HUES6 (cell line): ENCODE measurements around the gene PRDM16.

ENCODE experiments used
- H3K27ac ChIP-seq: 2 replicates; pipeline ENCODE4 v1.7.0; 2013; ENCODE audit warnings: low read depth, mild to moderate bottlenecking, low read length, inconsistent platforms
- H3K27me3 ChIP-seq: 2 replicates; pipeline ENCODE4 v1.6.1; 2013; ENCODE audit warnings: low read length; ENCODE audit not compliant: control insufficient read depth, insufficient read depth
- H3K36me3 ChIP-seq: 2 replicates; pipeline ENCODE4 v1.6.1; 2013; ENCODE audit warnings: low read length; ENCODE audit not compliant: control insufficient read depth, insufficient read depth
- H3K4me1 ChIP-seq: 2 replicates; pipeline ENCODE4 v1.6.1; 2013; ENCODE audit warnings: low read length; ENCODE audit not compliant: control insufficient read depth, insufficient read depth
- H3K4me3 ChIP-seq: 2 replicates; pipeline ENCODE4 v1.5.1; 2013; ENCODE audit warnings: low read depth, low read length
- H3K9ac ChIP-seq: one replicate; pipeline ENCODE4 v1.6.1; 2013; ENCODE audit warnings: mild to moderate bottlenecking, low read length
- H3K9me3 ChIP-seq: 2 replicates; pipeline ENCODE4 v1.6.1; 2013; ENCODE audit warnings: low read depth, low read length; ENCODE audit not compliant: control insufficient read depth, insufficient read depth

The PRDM16 gene

DNA sequence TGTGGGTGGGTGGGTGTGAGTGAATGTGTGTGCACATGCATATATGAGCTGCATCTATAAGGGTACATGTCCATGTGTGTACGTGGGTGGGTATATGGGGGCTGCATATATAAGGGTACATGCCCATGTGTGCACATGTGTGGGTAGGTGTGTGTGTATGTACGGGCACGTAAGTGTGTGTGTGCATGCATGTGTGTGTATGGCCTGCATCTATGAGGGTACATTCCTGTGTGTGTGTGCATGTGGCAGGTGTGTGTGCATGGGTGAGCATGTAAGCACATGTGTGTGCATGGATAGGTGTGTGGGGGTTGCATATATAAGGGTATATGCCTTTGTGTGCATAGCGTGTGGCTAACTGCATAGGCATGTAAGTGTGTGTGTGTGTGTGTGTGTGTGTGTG lies 204.4 kb downstream of the PRDM16 start:
- H3K4me3 ChIP-seq: no peak overlapping the region
- no peak overlapping the region for H3K27ac ChIP-seq
- H3K27me3 ChIP-seq: peaks cover 15% of the 10 kb centered on the region; the same call in 1 of the 2 replicates
- no peaks in the 10 kb centered on the region for H3K9me3 ChIP-seq
- no peaks in the 10 kb centered on the region for H3K36me3 ChIP-seq
- no peak overlapping the region for H3K9ac ChIP-seq
- H3K4me1 ChIP-seq: no peaks in the 10 kb centered on the region

DNA sequence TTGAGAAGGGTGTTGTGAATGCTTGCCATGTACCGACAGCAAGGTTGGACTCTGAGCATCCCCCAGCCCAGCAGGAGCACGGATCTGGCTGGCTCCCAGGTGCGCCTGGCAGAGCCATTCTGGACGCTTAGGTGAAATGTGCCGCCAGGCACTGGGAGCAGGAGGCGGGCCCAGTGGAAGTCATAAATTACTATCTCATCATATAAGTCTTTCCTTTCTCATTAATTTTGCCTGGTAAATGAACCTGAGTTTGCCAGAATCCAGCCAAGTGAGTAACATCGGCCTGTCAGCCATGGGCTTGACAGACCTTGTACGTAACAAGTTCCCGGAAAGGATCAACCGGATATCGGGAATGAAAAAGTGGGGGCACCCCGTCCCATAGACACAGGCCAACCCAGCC lies 206.0 kb downstream of the PRDM16 start:
- no peaks in the 10 kb centered on the region for H3K4me1 ChIP-seq
- no peak overlapping the region for H3K9ac ChIP-seq
- no peaks in the 10 kb centered on the region for H3K9me3 ChIP-seq
- H3K27ac ChIP-seq: no peak overlapping the region
- peaks cover 5% of the 10 kb centered on the region; the same call in 1 of the 2 replicates for H3K27me3 ChIP-seq
- H3K4me3 ChIP-seq: no peak overlapping the region
- H3K36me3 ChIP-seq: no peaks in the 10 kb centered on the region

DNA sequence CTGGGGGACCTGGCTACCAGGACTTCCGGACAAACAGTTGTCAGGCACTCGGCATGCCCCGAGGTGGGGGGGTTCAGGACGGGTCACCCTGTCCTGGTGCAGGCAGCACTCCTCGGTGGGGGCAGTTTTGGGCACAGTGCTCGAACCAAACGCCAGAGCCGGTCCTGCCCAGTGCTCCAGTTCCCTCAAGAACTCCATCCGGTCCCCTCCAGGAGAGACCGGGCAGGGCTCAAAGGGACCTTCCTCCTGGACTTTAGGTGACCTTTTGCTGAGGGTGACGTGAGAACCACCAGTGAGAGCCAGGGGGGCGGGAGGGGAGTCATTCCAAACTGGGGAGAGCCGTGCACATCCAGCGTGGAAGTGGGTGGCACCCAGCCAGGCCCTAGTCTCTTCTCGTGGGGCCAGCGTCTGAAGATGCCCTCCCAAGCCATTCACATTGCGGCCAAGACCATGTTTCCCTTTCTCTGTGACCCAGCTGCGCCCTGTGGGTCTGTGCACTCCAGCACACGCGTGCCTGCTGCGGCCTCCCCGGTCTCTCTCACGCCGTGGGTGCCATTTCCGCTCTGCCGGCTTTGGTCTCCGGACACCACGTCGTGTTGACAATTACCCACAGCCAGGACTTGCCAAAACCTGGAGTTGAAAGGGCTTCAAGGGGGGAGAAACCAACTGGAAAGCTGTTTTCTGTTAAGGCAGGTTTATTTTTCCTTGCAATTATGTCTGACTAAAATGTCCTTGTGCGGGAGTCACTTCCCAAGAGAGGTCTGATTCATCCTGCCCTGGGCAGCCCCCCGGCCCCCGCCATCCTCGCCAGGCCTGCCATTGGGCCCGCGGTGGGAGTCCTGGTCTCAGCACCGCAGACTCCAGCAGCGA lies 206.7 kb downstream of the PRDM16 start:
- Histone ChIP-seq H3K4me3 (no peak overlapping the region), H3K27ac (no peak overlapping the region), H3K36me3 (no peaks in the 10 kb centered on the region), H3K27me3 (no peaks in the 10 kb centered on the region; the same call in 1 of the 2 replicates), H3K9me3 (no peaks in the 10 kb centered on the region), H3K4me1 (no peaks in the 10 kb centered on the region), H3K9ac (no peak overlapping the region)

DNA sequence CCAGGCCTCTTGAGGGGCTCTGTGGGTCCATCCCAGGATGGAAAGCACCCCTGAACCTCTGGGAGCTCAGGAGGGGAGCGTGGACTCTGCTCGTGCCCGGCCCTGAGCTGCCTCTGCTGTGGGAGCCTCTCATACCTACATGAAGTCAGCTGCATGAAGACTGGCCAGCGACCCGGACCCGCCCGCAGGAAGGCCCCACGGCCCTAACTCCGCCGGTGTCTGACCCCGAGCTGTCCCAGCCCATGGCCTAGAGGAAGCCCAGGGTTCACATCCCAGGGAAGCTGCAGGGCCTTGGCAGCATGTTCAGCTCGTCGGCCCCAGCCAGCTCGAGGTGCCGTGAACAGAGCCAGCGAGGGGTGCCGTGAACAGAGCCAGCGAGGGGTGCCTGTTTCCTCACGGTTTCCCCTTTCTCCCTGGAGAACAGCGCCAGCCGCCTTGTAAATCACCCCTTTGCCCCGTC lies 207.4 kb downstream of the PRDM16 start:
- Histone ChIP-seq H3K27me3 (no peaks in the 10 kb centered on the region), H3K4me3 (no peak overlapping the region), H3K36me3 (no peaks in the 10 kb centered on the region), H3K9me3 (no peaks in the 10 kb centered on the region), H3K4me1 (no peaks in the 10 kb centered on the region), H3K27ac (no peak overlapping the region), H3K9ac (no peak overlapping the region)

DNA sequence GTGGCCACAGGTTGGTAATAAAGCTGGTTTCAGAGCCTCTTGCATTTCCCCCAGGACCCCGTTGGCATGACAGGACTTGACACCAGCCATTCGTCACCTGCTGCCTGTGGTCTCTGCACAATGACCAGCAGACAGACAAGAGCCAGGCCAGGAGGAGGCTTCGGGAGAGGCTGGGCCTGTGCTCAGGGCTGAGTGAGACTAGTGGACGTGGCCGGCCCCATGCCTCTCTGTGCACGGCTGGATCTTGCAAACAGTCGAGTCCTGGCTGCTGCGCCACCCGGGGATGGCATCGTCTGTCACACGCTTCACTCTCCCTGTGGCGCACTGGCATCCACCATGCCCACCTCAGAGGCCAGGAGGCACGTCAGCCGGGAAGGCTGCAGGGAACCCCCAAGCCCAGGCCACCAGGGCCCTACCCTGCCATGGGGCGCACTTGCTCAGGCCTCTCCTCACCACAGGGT lies 208.0 kb downstream of the PRDM16 start:
- Histone ChIP-seq H3K4me3 (no peak overlapping the region), H3K4me1 (no peaks in the 10 kb centered on the region), H3K36me3 (no peaks in the 10 kb centered on the region), H3K9me3 (no peaks in the 10 kb centered on the region), H3K27ac (no peak overlapping the region), H3K9ac (no peak overlapping the region), H3K27me3 (no peaks in the 10 kb centered on the region)

DNA sequence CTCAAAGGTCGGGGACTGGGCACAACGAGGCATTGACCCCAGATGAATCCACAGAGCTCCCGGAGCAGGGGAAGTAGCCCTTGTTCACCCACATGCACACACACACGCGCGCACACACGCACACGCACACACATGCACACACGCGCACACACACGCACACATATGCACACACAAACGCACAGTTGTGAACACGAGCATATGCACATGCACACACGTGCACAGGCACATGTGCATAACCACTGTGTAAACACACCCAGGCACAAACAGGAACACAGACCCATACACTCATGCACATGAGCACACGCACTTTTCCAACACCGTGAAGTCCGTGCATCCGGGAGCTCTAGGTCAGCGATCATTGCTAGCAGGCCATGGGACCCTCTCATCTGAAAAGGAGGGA lies 208.6 kb downstream of the PRDM16 start:
- 0 out of 2 replicates have a peak, but pooled peaks cover 1% of the 10 kb centered on the region for H3K27me3 ChIP-seq
- no peaks in the 10 kb centered on the region for H3K36me3 ChIP-seq

DNA sequence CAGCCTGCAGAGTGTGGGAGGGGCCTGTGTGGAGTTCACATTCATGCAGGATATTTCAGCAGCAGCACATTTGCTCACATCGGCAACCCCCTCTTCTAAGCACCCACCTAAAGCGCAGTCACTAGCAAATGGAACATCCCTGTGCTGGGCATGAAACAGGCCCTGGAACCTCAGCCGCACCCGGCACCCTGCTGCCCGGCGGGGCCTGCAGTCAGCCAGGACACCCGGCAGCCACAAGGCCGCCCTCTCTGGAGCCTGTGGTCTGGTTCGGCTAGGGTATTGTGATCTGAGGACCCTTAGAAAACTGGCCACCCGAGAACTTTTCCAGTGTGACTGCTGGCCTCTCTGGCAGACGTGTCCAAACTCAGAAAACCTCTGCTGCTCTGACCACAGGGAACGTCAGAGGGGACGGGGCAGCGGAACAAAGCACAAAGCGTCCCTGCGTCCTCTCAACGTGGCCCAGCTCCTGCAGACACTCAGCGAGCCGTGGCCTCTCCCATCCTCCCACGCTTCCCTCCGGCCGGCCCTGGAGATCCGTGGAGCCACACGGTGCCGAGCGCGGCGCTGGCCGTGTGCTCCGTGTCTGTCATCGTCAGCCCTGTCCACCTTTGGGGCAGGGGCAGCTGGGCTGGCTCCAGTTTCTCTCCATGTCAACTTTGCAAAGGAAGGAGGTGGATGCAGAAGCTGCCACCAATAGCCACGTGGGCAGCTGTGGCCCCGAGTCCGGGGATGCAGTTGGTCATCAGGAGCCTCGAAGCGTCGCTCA lies 209.6 kb downstream of the PRDM16 start:
- Histone ChIP-seq H3K27me3 (peaks cover 2% of the 10 kb centered on the region; the same call in 1 of the 2 replicates), H3K4me1 (no peaks in the 10 kb centered on the region), H3K9me3 (no peaks in the 10 kb centered on the region), H3K27ac (no peak overlapping the region), H3K9ac (no peak overlapping the region), H3K4me3 (no peak overlapping the region), H3K36me3 (no peaks in the 10 kb centered on the region)

More for the DNA sequence above, 208.6 kb downstream of the PRDM16 start:
- H3K9me3 ChIP-seq: no peaks in the 10 kb centered on the region
- H3K4me1 ChIP-seq: no peaks in the 10 kb centered on the region
- H3K4me3 ChIP-seq: no peak overlapping the region
- no peak overlapping the region for H3K27ac ChIP-seq
- no peak overlapping the region for H3K9ac ChIP-seq

DNA sequence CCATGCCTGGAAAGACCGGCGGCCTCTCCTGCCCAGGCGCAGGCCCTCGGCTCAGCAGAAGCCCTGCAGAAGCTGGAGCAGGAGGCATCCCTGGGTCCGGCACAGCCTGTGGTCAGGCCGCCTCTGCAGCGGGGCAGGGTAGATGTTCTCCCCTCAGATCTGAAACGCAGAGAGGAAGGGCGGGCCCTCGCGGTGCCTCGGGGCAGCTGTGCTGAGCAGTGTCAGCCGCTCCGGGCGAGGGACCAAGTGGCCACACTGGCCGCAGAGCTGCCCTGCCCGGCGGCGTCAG lies 210.1 kb downstream of the PRDM16 start:
- H3K4me1 ChIP-seq: no peaks in the 10 kb centered on the region
- no peak overlapping the region for H3K4me3 ChIP-seq
- H3K27ac ChIP-seq: no peak overlapping the region
- no peaks in the 10 kb centered on the region for H3K9me3 ChIP-seq
- peaks cover 2% of the 10 kb centered on the region; the same call in 1 of the 2 replicates for H3K27me3 ChIP-seq
- H3K9ac ChIP-seq: no peak overlapping the region
- H3K36me3 ChIP-seq: no peaks in the 10 kb centered on the region

DNA sequence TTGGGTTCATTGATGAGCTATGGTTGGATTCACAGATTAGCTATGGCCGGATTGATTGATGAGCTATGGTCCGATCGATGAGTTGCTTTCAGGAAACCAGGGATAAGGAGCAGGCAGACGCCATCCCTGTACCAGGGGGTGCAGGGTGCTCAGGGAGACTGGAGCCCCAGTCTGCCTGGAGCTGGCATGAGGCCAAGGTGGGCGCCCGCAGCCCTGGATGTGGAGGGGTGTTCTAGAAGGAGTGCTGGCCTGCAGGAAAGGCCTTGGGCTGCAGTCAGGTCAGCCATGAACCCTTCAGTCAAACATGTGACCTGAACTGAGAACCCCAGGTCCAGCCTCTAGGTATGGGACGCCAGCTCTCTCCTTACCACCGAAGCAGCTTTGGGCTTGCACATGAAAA lies 212.7 kb downstream of the PRDM16 start:
- peaks cover 2% of the 10 kb centered on the region; the same call in 1 of the 2 replicates for H3K27me3 ChIP-seq
- H3K27ac ChIP-seq: no peak overlapping the region
- H3K4me1 ChIP-seq: peaks cover 3% of the 10 kb centered on the region; the same call in 1 of the 2 replicates
- H3K36me3 ChIP-seq: no peaks in the 10 kb centered on the region
- H3K4me3 ChIP-seq: no peak overlapping the region
- H3K9ac ChIP-seq: no peak overlapping the region
- no peaks in the 10 kb centered on the region for H3K9me3 ChIP-seq

DNA sequence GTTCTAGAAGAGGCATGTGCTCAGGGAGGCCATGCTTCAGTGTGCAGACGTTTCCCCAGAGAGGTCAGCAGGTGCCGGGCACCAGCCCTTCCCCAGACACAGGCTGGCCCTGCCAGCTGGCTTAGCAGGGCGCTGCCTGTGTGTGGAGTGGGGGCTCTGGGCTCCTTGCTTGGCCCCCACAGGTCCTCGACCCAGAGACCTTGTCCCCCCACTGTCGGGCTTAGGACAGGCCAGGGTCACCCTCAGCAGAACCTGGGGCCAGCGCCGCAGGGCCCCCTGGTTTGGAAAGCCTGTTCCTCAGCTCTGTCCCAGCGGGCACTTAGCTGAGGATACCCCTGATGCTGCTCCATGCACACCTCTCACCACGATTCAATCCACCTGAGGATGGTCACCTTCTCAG lies 213.2 kb downstream of the PRDM16 start:
- no peak overlapping the region for H3K4me3 ChIP-seq
- no peak overlapping the region for H3K9ac ChIP-seq
- H3K4me1 ChIP-seq: peaks cover 3% of the 10 kb centered on the region; the same call in 1 of the 2 replicates
- no peaks in the 10 kb centered on the region for H3K9me3 ChIP-seq
- peaks cover 2% of the 10 kb centered on the region; the same call in 1 of the 2 replicates for H3K27me3 ChIP-seq
- no peak overlapping the region for H3K27ac ChIP-seq
- no peaks in the 10 kb centered on the region for H3K36me3 ChIP-seq
